Measurements from ENCODE around the gene BMERB1.

DNA sequence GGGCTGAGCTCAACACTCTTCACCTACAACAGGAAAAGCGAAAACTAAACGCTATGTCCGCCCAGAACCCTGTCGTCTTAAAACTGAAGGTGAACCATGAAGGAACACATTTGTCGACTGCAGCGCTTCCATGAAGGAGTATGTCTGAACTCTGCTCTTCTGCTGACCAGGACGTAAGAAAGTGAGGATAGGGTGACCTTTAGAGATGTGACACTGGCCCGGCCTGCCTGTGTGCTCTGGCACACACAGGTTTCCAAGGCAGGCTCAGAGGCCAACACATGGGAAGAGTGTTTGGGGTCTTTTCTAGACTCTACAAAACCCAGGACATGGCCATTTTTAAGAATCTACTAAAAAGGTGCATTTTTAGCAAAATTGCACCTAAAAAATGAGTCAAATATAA, 187.5 kb downstream of the BMERB1 start:
- TF ChIP-seq EZH2 (IDR thresholded peaks at IDR 0.05; ENCODE audit: low read depth, unreplicated experiment) (no peak), POLR2AphosphoS5 (IDR thresholded peaks at IDR 0.05; ENCODE audit: low read depth) (no peak), EZH2phosphoT487 (IDR thresholded peaks at IDR 0.05; ENCODE audit: unreplicated experiment) (no peak), CREB1 (CRISPR knock-in tag; IDR thresholded peaks at IDR 0.05; ENCODE audit: low read depth) (no peak), JUNB (IDR thresholded peaks at IDR 0.05; ENCODE audit: unreplicated experiment) (no peak)
- TF ChIP-seq, protein P1, sequence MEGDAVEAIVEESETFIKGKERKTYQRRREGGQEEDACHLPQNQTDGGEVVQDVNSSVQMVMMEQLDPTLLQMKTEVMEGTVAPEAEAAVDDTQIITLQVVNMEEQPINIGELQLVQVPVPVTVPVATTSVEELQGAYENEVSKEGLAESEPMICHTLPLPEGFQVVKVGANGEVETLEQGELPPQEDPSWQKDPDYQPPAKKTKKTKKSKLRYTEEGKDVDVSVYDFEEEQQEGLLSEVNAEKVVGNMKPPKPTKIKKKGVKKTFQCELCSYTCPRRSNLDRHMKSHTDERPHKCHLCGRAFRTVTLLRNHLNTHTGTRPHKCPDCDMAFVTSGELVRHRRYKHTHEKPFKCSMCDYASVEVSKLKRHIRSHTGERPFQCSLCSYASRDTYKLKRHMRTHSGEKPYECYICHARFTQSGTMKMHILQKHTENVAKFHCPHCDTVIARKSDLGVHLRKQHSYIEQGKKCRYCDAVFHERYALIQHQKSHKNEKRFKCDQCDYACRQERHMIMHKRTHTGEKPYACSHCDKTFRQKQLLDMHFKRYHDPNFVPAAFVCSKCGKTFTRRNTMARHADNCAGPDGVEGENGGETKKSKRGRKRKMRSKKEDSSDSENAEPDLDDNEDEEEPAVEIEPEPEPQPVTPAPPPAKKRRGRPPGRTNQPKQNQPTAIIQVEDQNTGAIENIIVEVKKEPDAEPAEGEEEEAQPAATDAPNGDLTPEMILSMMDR (conservative IDR thresholded peaks at IDR 0.05; ENCODE audit: low read depth in 2 of 2): no peak
- TF ChIP-seq, protein P2, sequence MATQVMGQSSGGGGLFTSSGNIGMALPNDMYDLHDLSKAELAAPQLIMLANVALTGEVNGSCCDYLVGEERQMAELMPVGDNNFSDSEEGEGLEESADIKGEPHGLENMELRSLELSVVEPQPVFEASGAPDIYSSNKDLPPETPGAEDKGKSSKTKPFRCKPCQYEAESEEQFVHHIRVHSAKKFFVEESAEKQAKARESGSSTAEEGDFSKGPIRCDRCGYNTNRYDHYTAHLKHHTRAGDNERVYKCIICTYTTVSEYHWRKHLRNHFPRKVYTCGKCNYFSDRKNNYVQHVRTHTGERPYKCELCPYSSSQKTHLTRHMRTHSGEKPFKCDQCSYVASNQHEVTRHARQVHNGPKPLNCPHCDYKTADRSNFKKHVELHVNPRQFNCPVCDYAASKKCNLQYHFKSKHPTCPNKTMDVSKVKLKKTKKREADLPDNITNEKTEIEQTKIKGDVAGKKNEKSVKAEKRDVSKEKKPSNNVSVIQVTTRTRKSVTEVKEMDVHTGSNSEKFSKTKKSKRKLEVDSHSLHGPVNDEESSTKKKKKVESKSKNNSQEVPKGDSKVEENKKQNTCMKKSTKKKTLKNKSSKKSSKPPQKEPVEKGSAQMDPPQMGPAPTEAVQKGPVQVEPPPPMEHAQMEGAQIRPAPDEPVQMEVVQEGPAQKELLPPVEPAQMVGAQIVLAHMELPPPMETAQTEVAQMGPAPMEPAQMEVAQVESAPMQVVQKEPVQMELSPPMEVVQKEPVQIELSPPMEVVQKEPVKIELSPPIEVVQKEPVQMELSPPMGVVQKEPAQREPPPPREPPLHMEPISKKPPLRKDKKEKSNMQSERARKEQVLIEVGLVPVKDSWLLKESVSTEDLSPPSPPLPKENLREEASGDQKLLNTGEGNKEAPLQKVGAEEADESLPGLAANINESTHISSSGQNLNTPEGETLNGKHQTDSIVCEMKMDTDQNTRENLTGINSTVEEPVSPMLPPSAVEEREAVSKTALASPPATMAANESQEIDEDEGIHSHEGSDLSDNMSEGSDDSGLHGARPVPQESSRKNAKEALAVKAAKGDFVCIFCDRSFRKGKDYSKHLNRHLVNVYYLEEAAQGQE (IDR thresholded peaks at IDR 0.05; ENCODE audit: unreplicated experiment): no peak
